WTC11 (cell line): ENCODE data around the gene SUPT3H. TPM values are rescaled to one million over a fixed set of nuclear protein-coding genes. Genes with fewer than 3 reads are reported as not detected.

Experiments
- ATAC-seq: fragments of 200-7000 bp; cut with Tn5 transposase; 2 replicates; pipeline ENCODE4 v1.10.0; 2021; ENCODE audit warnings: mild to moderate bottlenecking, moderate library complexity
- CTCF ChIA-PET: fragments of 300-600 bp; sonication (Branson Sonifier 250); formaldehyde crosslinking; loops from one replicate; lab custom pipeline; 2021; ENCODE audit warnings: antibody characterized with exemption; lab: Charles Lee
- POLR2A ChIA-PET: fragments of 350-600 bp; sonication (Branson Sonifier 250); formaldehyde crosslinking; loops from one replicate; lab custom pipeline; 2021; ENCODE audit warnings: antibody characterized with exemption; lab: Charles Lee
- DNase-seq: peaks from one replicate; pipeline ENCODE4 v3.0.0; 2021; ENCODE audit warnings: low spot score
- H3K27ac Mint-ChIP-seq: 2 replicates; pipeline ENCODE4 v1.8.0; 2021; ENCODE audit warnings: mixed read lengths
- H3K27me3 Mint-ChIP-seq: 2 replicates; pipeline ENCODE4 v1.8.0; 2021; ENCODE audit warnings: low read depth, mild to moderate bottlenecking, moderate library complexity, mixed read lengths
- H3K36me3 Mint-ChIP-seq: 2 replicates; pipeline ENCODE4 v1.8.0; 2021; ENCODE audit warnings: mixed read lengths
- H3K4me1 Mint-ChIP-seq: 2 replicates; pipeline ENCODE4 v1.8.0; 2022; ENCODE audit warnings: mixed read lengths
- H3K4me3 Mint-ChIP-seq: 2 replicates; pipeline ENCODE4 v1.8.0; 2021; ENCODE audit warnings: mild to moderate bottlenecking, moderate library complexity, mixed read lengths
- H3K9me3 Mint-ChIP-seq: 2 replicates; pipeline ENCODE4 v1.8.0; 2021; ENCODE audit warnings: mixed read lengths
- ATF1 ChIP-seq: sonication (generic); formaldehyde crosslinking; IDR thresholded peaks from 2 replicates; pipeline ENCODE4 v1.8.1; 2023; ENCODE audit warnings: mild to moderate bottlenecking, moderate library complexity, missing genetic modification reagents
- CBFB ChIP-seq: sonication (generic); formaldehyde crosslinking; IDR thresholded peaks from 2 replicates; pipeline ENCODE4 v1.8.1; 2022; ENCODE audit warnings: mild to moderate bottlenecking, low read depth, missing genetic modification reagents
- ELF4 ChIP-seq: sonication (generic); formaldehyde crosslinking; IDR thresholded peaks from 2 replicates; pipeline ENCODE4 v1.8.1; 2022; ENCODE audit warnings: low read depth, mild to moderate bottlenecking, moderate library complexity, missing genetic modification reagents
- EMX1 ChIP-seq: fragments of 250-450 bp; sonication (Bioruptor Pico); IDR thresholded peaks from 2 replicates; pipeline ENCODE4 v1.8.0; 2021; ENCODE audit warnings: mild to moderate bottlenecking
- ESRRA ChIP-seq: sonication (generic); formaldehyde crosslinking; IDR thresholded peaks from 2 replicates; pipeline ENCODE4 v1.8.1; 2022; ENCODE audit warnings: mild to moderate bottlenecking, missing genetic modification reagents, borderline replicate concordance
- FOXJ3 ChIP-seq: sonication (generic); formaldehyde crosslinking; IDR thresholded peaks from 2 replicates; pipeline ENCODE4 v1.9.0; 2021; ENCODE audit warnings: missing genetic modification reagents, mild to moderate bottlenecking, borderline replicate concordance
- FOXP4 ChIP-seq: sonication (generic); formaldehyde crosslinking; IDR thresholded peaks from 2 replicates; pipeline ENCODE4 v1.8.0; 2022; ENCODE audit warnings: mild to moderate bottlenecking, missing genetic modification reagents
- GRHL2 ChIP-seq: fragments of 250-450 bp; sonication (Bioruptor Pico); IDR thresholded peaks from 2 replicates; pipeline ENCODE4 v1.8.0; 2022; ENCODE audit warnings: mild to moderate bottlenecking, moderate library complexity; ENCODE audit not compliant: insufficient replicate concordance, severe bottlenecking
- GTF2I ChIP-seq: fragments of 250-450 bp; sonication (Bioruptor Pico); conservative IDR thresholded peaks from 2 replicates; pipeline ENCODE4 v1.4.0; 2021; ENCODE audit warnings: mild to moderate bottlenecking
- NR1H2 ChIP-seq: sonication (generic); formaldehyde crosslinking; IDR thresholded peaks from 2 replicates; pipeline ENCODE4 v1.9.0; 2021; ENCODE audit warnings: mild to moderate bottlenecking, moderate library complexity, missing genetic modification reagents
- OVOL2 ChIP-seq: fragments of 250-450 bp; sonication (Bioruptor Pico); IDR thresholded peaks from 2 replicates; pipeline ENCODE4 v1.9.0; 2021; ENCODE audit warnings: mild to moderate bottlenecking, borderline replicate concordance
- TEAD1 ChIP-seq: sonication (generic); formaldehyde crosslinking; IDR thresholded peaks from 2 replicates; pipeline ENCODE4 v1.8.0; 2022; ENCODE audit warnings: mild to moderate bottlenecking, missing genetic modification reagents
- USF1 ChIP-seq: sonication (generic); formaldehyde crosslinking; IDR thresholded peaks from 2 replicates; pipeline ENCODE4 v1.8.0; 2022; ENCODE audit warnings: mild to moderate bottlenecking, missing genetic modification reagents
- total RNA-seq: library from RNA; stranded (reverse); gene quantifications from 3 replicates; pipeline ENCODE4 v1.2.3, GENCODE V29; 2021
- TF ChIP-seq, protein P1 (sequence below): fragments of 250-450 bp; sonication (Bioruptor Pico); IDR thresholded peaks from 2 replicates; pipeline ENCODE4 v1.9.0; 2021; ENCODE audit warnings: mild to moderate bottlenecking
- TF ChIP-seq, protein P2 (sequence below): sonication (generic); formaldehyde crosslinking; IDR thresholded peaks from 2 replicates; pipeline ENCODE4 v1.8.0; 2022; ENCODE audit warnings: mild to moderate bottlenecking, missing genetic modification reagents
- TF ChIP-seq, protein P3 (sequence below): sonication (generic); formaldehyde crosslinking; IDR thresholded peaks from 2 replicates; pipeline ENCODE4 v1.8.1; 2023; ENCODE audit warnings: mild to moderate bottlenecking, missing genetic modification reagents, moderate library complexity
- TF ChIP-seq, protein P4 (sequence below): fragments of 250-450 bp; sonication (Bioruptor Pico); IDR thresholded peaks from 2 replicates; pipeline ENCODE4 v1.9.0; 2021; ENCODE audit warnings: mild to moderate bottlenecking, borderline replicate concordance

Gene SUPT3H
- total RNA-seq, 1 experiment from 2014 or later = 15.3 TPM

DNA sequence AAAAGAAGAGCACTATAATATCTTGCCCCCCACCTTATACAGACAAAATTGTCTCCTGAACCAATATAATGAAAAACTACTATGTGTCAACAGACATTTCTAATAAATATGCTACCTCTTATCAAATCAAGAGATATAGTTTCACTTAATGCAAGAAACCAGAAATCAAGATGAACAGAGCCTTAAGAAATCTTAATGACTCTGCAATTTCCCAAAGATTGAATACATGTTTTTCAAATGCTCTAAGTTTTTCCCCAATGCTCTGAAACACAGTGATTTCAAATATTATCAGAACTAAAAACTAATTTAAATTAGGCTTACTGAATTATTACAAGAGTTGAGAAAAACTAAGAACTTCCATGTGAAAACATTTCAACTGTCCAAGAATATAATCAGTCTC lies 13.3 kb downstream of the SUPT3H start:
- Mint-ChIP-seq H3K27ac (no peak overlapping the region), H3K4me3 (no peak overlapping the region), H3K27me3 (no peaks in the 10 kb centered on the region), H3K4me1 (peaks cover 18% of the 10 kb centered on the region), H3K36me3 (no peaks in the 10 kb centered on the region), H3K9me3 (no peaks in the 10 kb centered on the region)
- DNase-seq = no peak
- ChIA-PET CTCF (no interaction called here), POLR2A (no interaction called here)
- TF ChIP-seq, protein P1, sequence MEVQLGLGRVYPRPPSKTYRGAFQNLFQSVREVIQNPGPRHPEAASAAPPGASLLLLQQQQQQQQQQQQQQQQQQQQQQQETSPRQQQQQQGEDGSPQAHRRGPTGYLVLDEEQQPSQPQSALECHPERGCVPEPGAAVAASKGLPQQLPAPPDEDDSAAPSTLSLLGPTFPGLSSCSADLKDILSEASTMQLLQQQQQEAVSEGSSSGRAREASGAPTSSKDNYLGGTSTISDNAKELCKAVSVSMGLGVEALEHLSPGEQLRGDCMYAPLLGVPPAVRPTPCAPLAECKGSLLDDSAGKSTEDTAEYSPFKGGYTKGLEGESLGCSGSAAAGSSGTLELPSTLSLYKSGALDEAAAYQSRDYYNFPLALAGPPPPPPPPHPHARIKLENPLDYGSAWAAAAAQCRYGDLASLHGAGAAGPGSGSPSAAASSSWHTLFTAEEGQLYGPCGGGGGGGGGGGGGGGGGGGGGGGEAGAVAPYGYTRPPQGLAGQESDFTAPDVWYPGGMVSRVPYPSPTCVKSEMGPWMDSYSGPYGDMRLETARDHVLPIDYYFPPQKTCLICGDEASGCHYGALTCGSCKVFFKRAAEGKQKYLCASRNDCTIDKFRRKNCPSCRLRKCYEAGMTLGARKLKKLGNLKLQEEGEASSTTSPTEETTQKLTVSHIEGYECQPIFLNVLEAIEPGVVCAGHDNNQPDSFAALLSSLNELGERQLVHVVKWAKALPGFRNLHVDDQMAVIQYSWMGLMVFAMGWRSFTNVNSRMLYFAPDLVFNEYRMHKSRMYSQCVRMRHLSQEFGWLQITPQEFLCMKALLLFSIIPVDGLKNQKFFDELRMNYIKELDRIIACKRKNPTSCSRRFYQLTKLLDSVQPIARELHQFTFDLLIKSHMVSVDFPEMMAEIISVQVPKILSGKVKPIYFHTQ (CRISPR knock-in tag) = no peak
- TF ChIP-seq ELF4 (CRISPR knock-in tag) = no peak
- TF ChIP-seq CBFB (CRISPR knock-in tag) = no peak
- no peak for TF ChIP-seq USF1
- no peak for TF ChIP-seq GTF2I (CRISPR knock-in tag)
- TF ChIP-seq, protein P2, sequence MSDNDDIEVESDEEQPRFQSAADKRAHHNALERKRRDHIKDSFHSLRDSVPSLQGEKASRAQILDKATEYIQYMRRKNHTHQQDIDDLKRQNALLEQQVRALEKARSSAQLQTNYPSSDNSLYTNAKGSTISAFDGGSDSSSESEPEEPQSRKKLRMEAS (CRISPR knock-in tag) = no peak
- TF ChIP-seq ESRRA = no peak
- no peak for TF ChIP-seq NR1H2 (CRISPR knock-in tag)
- TF ChIP-seq OVOL2 (CRISPR knock-in tag) = no peak
- no peak for TF ChIP-seq GRHL2
- TF ChIP-seq TEAD1 (CRISPR knock-in tag) = no peak
- no peak for TF ChIP-seq FOXP4 (CRISPR knock-in tag)
- no peak for ATAC-seq

- POLR2A ChIA-PET = no interaction called here
- Mint-ChIP-seq H3K27ac (no peak overlapping the region), H3K4me1 (peaks cover 8% of the 10 kb centered on the region), H3K9me3 (no peaks in the 10 kb centered on the region), H3K36me3 (no peaks in the 10 kb centered on the region), H3K4me3 (no peak overlapping the region)
- DNase-seq = no peak
- TF ChIP-seq ATF1 (CRISPR knock-in tag) (no peak), FOXJ3 (CRISPR knock-in tag) (no peak), EMX1 (CRISPR knock-in tag) (no peak)
- TF ChIP-seq, protein P3, sequence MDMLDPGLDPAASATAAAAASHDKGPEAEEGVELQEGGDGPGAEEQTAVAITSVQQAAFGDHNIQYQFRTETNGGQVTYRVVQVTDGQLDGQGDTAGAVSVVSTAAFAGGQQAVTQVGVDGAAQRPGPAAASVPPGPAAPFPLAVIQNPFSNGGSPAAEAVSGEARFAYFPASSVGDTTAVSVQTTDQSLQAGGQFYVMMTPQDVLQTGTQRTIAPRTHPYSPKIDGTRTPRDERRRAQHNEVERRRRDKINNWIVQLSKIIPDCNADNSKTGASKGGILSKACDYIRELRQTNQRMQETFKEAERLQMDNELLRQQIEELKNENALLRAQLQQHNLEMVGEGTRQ (CRISPR knock-in tag) = no peak
- TF ChIP-seq, protein P4, sequence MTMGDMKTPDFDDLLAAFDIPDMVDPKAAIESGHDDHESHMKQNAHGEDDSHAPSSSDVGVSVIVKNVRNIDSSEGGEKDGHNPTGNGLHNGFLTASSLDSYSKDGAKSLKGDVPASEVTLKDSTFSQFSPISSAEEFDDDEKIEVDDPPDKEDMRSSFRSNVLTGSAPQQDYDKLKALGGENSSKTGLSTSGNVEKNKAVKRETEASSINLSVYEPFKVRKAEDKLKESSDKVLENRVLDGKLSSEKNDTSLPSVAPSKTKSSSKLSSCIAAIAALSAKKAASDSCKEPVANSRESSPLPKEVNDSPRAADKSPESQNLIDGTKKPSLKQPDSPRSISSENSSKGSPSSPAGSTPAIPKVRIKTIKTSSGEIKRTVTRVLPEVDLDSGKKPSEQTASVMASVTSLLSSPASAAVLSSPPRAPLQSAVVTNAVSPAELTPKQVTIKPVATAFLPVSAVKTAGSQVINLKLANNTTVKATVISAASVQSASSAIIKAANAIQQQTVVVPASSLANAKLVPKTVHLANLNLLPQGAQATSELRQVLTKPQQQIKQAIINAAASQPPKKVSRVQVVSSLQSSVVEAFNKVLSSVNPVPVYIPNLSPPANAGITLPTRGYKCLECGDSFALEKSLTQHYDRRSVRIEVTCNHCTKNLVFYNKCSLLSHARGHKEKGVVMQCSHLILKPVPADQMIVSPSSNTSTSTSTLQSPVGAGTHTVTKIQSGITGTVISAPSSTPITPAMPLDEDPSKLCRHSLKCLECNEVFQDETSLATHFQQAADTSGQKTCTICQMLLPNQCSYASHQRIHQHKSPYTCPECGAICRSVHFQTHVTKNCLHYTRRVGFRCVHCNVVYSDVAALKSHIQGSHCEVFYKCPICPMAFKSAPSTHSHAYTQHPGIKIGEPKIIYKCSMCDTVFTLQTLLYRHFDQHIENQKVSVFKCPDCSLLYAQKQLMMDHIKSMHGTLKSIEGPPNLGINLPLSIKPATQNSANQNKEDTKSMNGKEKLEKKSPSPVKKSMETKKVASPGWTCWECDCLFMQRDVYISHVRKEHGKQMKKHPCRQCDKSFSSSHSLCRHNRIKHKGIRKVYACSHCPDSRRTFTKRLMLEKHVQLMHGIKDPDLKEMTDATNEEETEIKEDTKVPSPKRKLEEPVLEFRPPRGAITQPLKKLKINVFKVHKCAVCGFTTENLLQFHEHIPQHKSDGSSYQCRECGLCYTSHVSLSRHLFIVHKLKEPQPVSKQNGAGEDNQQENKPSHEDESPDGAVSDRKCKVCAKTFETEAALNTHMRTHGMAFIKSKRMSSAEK = no peak
- TF ChIP-seq, all 79 proteins: peak for 0
- no peak for ATAC-seq
- no peaks in the 10 kb centered on the region for H3K27me3 Mint-ChIP-seq
- CTCF ChIA-PET = no interaction called here
These were observed 24.1 kb downstream of the SUPT3H start for GRCh38 chr6:45353654-45354053.
